Heart right ventricle (tissue), 16 donors: ENCODE data around the gene PAQR6. TPM values are rescaled to one million over a fixed set of nuclear protein-coding genes. Genes with fewer than 3 reads are reported as not detected.

Source experiments
- ATAC-seq, 8 donors: fragments of 200-7000 bp; cut with Tn5 transposase; one replicate each; pipeline ENCODE4 v1.9.1; 2020; ENCODE audit warnings: mild to moderate bottlenecking in 8 of 8, moderate library complexity in 8 of 8, moderate number of reproducible peaks in 1 of 8
- DNase-seq, 2 donors: peaks; one replicate each; pipeline ENCODE4 v3.0.0-alpha.2; 2020
- H3K27ac ChIP-seq, 10 donors: fragments of 200-600 bp; sonication (generic) in 2 of 10; one replicate each; pipeline versions ENCODE4 v1.5.0 to v1.8.0; 2020 to 2022; ENCODE audit warnings: mild to moderate bottlenecking in 3 of 10
- H3K27me3 ChIP-seq, 7 donors: fragments of 200-600 bp; one replicate each; pipeline ENCODE4 v1.8.0; 2021 to 2022; ENCODE audit warnings: mild to moderate bottlenecking in 2 of 7
- H3K36me3 ChIP-seq, 9 donors: fragments of 200-600 bp; sonication (generic) in 1 of 9; one replicate each; pipeline versions ENCODE4 v1.5.0 to v1.8.0; 2020 to 2022; ENCODE audit warnings: mild to moderate bottlenecking in 2 of 9
- H3K4me1 ChIP-seq, 9 donors: fragments of 200-600 bp; sonication (generic) in 1 of 9; one replicate each; pipeline versions ENCODE4 v1.5.0 to v1.8.0; 2020 to 2022; ENCODE audit warnings: mild to moderate bottlenecking in 4 of 9
- H3K4me3 ChIP-seq, 10 donors: fragments of 200-600 bp; sonication (generic) in 2 of 10; one replicate each; pipeline versions ENCODE4 v1.5.0 to v1.8.0; 2020 to 2022; ENCODE audit warnings: mild to moderate bottlenecking in 7 of 10, moderate library complexity in 2 of 10
- H3K9me3 ChIP-seq, 11 donors: fragments of 200-600 bp in 10 of 11; sonication (generic) in 2 of 11; one replicate each; pipeline versions ENCODE4 v1.5.0 to v1.8.0; 2013 to 2022; ENCODE audit warnings: mild to moderate bottlenecking in 2 of 11, control low read depth in 1 of 11, moderate library complexity in 1 of 11
- WGBS, 2 donors: extraction: QIAGEN DNeasy Blood & Tissue Kit; methylation state at CpG; one replicate each; pipeline ENCODE4 v1.1.7; 2013; ENCODE audit warnings: inconsistent platforms in 1 of 2; 5-methylcytosine and 5-hydroxymethylcytosine counted together
- intact Hi-C, 10 donors: fragments of 100-400 bp; cut with DNase I; formaldehyde crosslinking; loops; one replicate each; pipeline versions ENCODE4 v1.11.1 to v1.14.2; 2022
- polyA plus RNA-seq, 2 donors: library from polyadenylated mRNA; stranded (reverse); fragments of 200-250 nt; gene quantifications; one replicate each; pipeline ENCODE4 v1.2.3, GENCODE V29; 2013
- total RNA-seq, 10 donors: library from RNA; stranded (reverse); fragmentation: NEBNext Ultra II Directional in 3 of 10; extraction: Animal tissue kit (Norgen Biotek cat#: 25700) in 3 of 10; gene quantifications; one replicate each; pipeline versions ENCODE4 v1.2.1 to v1.2.4, GENCODE V29; 2021 to 2023
- TF ChIP-seq, protein P1 (sequence below), 9 donors: fragments of 200-600 bp; sonication (generic) in 2 of 9; IDR thresholded peaks; one replicate each; pipeline versions ENCODE4 v1.5.0 to v1.8.0; 2021 to 2022; ENCODE audit warnings: antibody characterized with exemption in 9 of 9, mild to moderate bottlenecking in 5 of 9, moderate library complexity in 1 of 9
- donor health status: Arrhythmogenic right ventricular cardiomyopathy.
- donor health status: ischemic (EF 13 %, LVEDD 7.1; RV severe dilation, severe dysfunction).
- donor health status: healthy with polysubstance abuse.
- donor health status: DM: no; HTN: yes; CAD: no.
- donor health status: DM: no; HTN: no; CAD: no.
- donor health status: ischemic (EF 25% LVEDD 6.9; RV normal size, moderate dysfunction).
- donor health status: ischemic (EF 25% LVEDD 5.7; RV mildly dilated, moderate dysfunction).
- donor health status: healthy.
- donor health status: DM: yes; HTN: yes; CAD: no.
- donor health status: Ischemic cardiomyopathy.
- donor health status: ischemic (EF 35%, LVEDD 5.7; RV mildly dilated, moderate dysfunction).
- donor health status: nonischemic (EF 11% LVEDD 7.7; RV severe dilation, severe dysfunction).
- donor health status: DM: yes; HTN: yes; CAD: no.
- donor health status: PGD.
- donor health status: ischemic (EF 29% LVEDD 5.4; RV normal size, mild dysfunction).
- donor health status: nonischemic (EF 23%, LVEDD 6.1; RV moderate dilation, normal function).

Gene PAQR6
- total and polyA plus RNA-seq, 12 donors, result 0.39 to 1.5 (median 0.77) TPM

DNA sequence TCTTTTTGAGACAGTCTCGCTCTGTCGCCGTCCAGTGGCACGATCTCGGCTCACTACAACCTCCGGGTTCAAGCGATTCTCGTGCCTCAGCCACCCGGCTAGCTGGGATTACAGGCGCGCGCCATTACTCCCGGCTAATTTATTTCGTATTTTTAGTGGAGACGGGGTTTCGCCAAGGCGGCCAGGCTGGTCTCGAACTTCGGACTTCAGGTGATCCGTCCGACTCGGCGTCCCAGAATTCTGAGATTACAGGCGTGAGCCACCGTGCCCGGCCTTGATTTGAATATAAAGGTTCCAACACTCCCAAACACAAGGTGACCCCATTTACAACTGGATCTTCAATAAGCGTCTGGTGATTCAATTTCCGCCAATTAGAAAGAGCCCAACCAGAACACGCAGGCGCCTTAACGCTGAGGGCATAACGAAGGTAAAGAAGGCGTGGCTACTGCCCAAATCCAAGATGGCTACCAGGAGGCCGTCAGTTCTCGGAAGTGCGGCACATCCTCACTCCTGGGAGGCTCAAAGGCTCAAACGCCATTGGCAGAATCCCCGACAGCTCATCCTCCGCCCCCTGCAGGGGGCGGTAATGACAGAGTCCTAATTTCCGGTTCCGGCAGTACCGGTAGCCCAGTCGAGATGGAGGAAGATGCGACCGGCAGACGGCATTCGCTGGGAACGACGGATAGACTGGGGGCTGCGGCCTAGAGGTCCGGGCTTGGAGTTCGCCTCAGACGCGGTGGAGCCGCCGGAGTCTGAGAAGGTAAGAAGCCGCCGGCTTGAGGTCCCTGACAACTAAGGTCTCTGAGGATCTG, 54.2 kb downstream of the PAQR6 start, which contains the start of gene SLC25A44:
SLC25A44 (plus strand) TSS at position 617 of the 812 bp plus-strand sequence. CDS start 5,744 bp downstream, outside the sequence.
- intact Hi-C loops, result loop anchor here in 1 of 10 donors (5.0 kb wide), 1 partner anchor 36 kb away; no protein-coding TSS in a partner anchor
- Histone ChIP-seq H3K27ac (peak within 1 kb of the TSS; percentile 62 to 93 (median 86)), H3K4me1 (peaks cover 0 to 47% (median 40%) of the 10 kb centered on the region in 9 donors), H3K4me3 (peak within 1 kb of the TSS; percentile 69 to 98 (median 89)), H3K36me3 (peaks cover 0 to 24% (median 0%) of the 10 kb centered on the region in 9 donors), H3K9me3 (no peaks in the 10 kb centered on the region), H3K27me3 (no peaks in the 10 kb centered on the region)
- 2 to 3% methylated on average over 59 of the region's 59 CpGs for WGBS, 2 donors
- DNase-seq (peak; percentile 93 to 97), ATAC-seq (peak; percentile 98 to 100 (median 100))
- TF ChIP-seq, protein P1, sequence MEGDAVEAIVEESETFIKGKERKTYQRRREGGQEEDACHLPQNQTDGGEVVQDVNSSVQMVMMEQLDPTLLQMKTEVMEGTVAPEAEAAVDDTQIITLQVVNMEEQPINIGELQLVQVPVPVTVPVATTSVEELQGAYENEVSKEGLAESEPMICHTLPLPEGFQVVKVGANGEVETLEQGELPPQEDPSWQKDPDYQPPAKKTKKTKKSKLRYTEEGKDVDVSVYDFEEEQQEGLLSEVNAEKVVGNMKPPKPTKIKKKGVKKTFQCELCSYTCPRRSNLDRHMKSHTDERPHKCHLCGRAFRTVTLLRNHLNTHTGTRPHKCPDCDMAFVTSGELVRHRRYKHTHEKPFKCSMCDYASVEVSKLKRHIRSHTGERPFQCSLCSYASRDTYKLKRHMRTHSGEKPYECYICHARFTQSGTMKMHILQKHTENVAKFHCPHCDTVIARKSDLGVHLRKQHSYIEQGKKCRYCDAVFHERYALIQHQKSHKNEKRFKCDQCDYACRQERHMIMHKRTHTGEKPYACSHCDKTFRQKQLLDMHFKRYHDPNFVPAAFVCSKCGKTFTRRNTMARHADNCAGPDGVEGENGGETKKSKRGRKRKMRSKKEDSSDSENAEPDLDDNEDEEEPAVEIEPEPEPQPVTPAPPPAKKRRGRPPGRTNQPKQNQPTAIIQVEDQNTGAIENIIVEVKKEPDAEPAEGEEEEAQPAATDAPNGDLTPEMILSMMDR (IDR thresholded peaks at IDR 0.05), result peak; percentile 22 to 80 (median 72)

Other genes with a start within 250 kb of the PAQR6 start
- 100 to 1,000 TPM in 2 of 10 donors, 10 to 100 TPM in 8; 70.3 to 124 (median 73.7) TPM for gene SSR2, start 227.1 kb downstream of the PAQR6 start, total RNA-seq
- gene SSR2, start 227.1 kb downstream of the PAQR6 start, polyA plus RNA-seq, result 100 to 1,000 TPM in 1 of 2 donors, 10 to 100 TPM in 1; 66.1 to 322 TPM
- gene UBQLN4, start 194.3 kb downstream of the PAQR6 start, total RNA-seq, result 10 to 100 TPM; 19.9 to 32.2 (median 26.2) TPM
- gene UBQLN4, start 194.3 kb downstream of the PAQR6 start, polyA plus RNA-seq, result 10 to 100 TPM; 15.7 to 19.7 TPM
- gene LAMTOR2, start 193.3 kb downstream of the PAQR6 start, total RNA-seq, result 10 to 100 TPM; 49.4 to 64.9 (median 59.6) TPM
- gene LAMTOR2, start 193.3 kb downstream of the PAQR6 start, polyA plus RNA-seq, result 100 to 1,000 TPM in 1 of 2 donors, 10 to 100 TPM in 1; 94.3 to 105 TPM
- under 1 TPM in 1 of 10 donors, not detected in 9; 0.50 TPM for gene RAB25, start 186.9 kb downstream of the PAQR6 start, total RNA-seq
- gene RAB25, start 186.9 kb downstream of the PAQR6 start, polyA plus RNA-seq, result under 1 TPM in 1 of 2 donors, not detected in 1; 0.17 TPM
- gene MEX3A, start 165.6 kb downstream of the PAQR6 start, total RNA-seq, result under 1 TPM; 0.09 to 0.31 (median 0.19) TPM
- under 1 TPM; 0.17 to 0.29 TPM for gene MEX3A, start 165.6 kb downstream of the PAQR6 start, polyA plus RNA-seq
- gene LMNA, start 133.3 kb downstream of the PAQR6 start, total RNA-seq, result 100 to 1,000 TPM; 213 to 554 (median 267) TPM
- gene LMNA, start 133.3 kb downstream of the PAQR6 start, polyA plus RNA-seq, result 100 to 1,000 TPM; 286 to 356 TPM
- gene SEMA4A, start 94.5 kb downstream of the PAQR6 start, total RNA-seq, result 1 to 10 TPM in 9 of 10 donors, under 1 TPM in 1; 0.98 to 6.8 (median 1.8) TPM
- 1 to 10 TPM; 1.1 to 2.0 TPM for gene SEMA4A, start 94.5 kb downstream of the PAQR6 start, polyA plus RNA-seq
- 10 to 100 TPM; 15.4 to 26.0 (median 20.1) TPM for gene SLC25A44, start 54.0 kb downstream of the PAQR6 start, total RNA-seq
- gene SLC25A44, start 54.0 kb downstream of the PAQR6 start, polyA plus RNA-seq, result 10 to 100 TPM in 1 of 2 donors, 1 to 10 TPM in 1; 7.0 to 15.8 TPM
- gene PMF1, start 35.0 kb downstream of the PAQR6 start, total RNA-seq, result 10 to 100 TPM; 55.9 to 87.3 (median 66.4) TPM
- 100 to 1,000 TPM in 1 of 2 donors, 10 to 100 TPM in 1; 92.0 to 122 TPM for gene PMF1, start 35.0 kb downstream of the PAQR6 start, polyA plus RNA-seq
- under 1 TPM in 7 of 10 donors, not detected in 3; 0.30 to 0.85 (median 0.52) TPM for gene BGLAP, start 5.9 kb downstream of the PAQR6 start, total RNA-seq
- gene BGLAP, start 5.9 kb downstream of the PAQR6 start, polyA plus RNA-seq, result 1 to 10 TPM in 1 of 2 donors, under 1 TPM in 1; 0.39 to 1.3 TPM
- gene SMG5, start 34.8 kb upstream of the PAQR6 start, total RNA-seq, result 10 to 100 TPM; 53.1 to 93.0 (median 77.7) TPM
- gene SMG5, start 34.8 kb upstream of the PAQR6 start, polyA plus RNA-seq, result 10 to 100 TPM; 38.7 to 44.8 TPM
- 1 to 10 TPM in 9 of 10 donors, under 1 TPM in 1; 0.82 to 2.1 (median 1.7) TPM for gene TMEM79, start 36.3 kb upstream of the PAQR6 start, total RNA-seq
- 1 to 10 TPM; 1.6 to 2.3 TPM for gene TMEM79, start 36.3 kb upstream of the PAQR6 start, polyA plus RNA-seq
- gene GLMP, start 47.6 kb upstream of the PAQR6 start, total RNA-seq, result 10 to 100 TPM; 10.9 to 43.8 (median 14.2) TPM
- gene GLMP, start 47.6 kb upstream of the PAQR6 start, polyA plus RNA-seq, result 10 to 100 TPM; 11.9 to 25.6 TPM
- not detected for gene VHLL, start 51.3 kb upstream of the PAQR6 start, total RNA-seq
- gene VHLL, start 51.3 kb upstream of the PAQR6 start, polyA plus RNA-seq, result not detected
- 100 to 1,000 TPM; 102 to 142 (median 127) TPM for gene CCT3, start 90.2 kb upstream of the PAQR6 start, total RNA-seq
- gene CCT3, start 90.2 kb upstream of the PAQR6 start, polyA plus RNA-seq, result 100 to 1,000 TPM in 1 of 2 donors, 10 to 100 TPM in 1; 76.2 to 212 TPM
- gene TSACC, start 90.5 kb upstream of the PAQR6 start, total RNA-seq, result under 1 TPM in 3 of 10 donors, not detected in 7; 0.64 to 0.79 (median 0.66) TPM
- gene TSACC, start 90.5 kb upstream of the PAQR6 start, polyA plus RNA-seq, result not detected
- not detected for gene RHBG, start 121.2 kb upstream of the PAQR6 start, total RNA-seq
- not detected for gene RHBG, start 121.2 kb upstream of the PAQR6 start, polyA plus RNA-seq